Testis (tissue), 2 donors: ENCODE data around the gene INPP5F.

ENCODE experiments used
- POLR2A ChIP-seq: fragments of 450-650 bp; IDR thresholded peaks from one replicate; pipeline ENCODE4 v1.6.1; 2017; ENCODE audit warnings: antibody characterized with exemption, mild to moderate bottlenecking, moderate library complexity
- TF ChIP-seq, protein P1 (sequence below), 3 experiments: fragments of 450-650 bp in 2 of 3; fragments of 200-600 bp in 1 of 3; sonication (generic) in 1 of 3; IDR thresholded peaks; one replicate each; pipeline ENCODE4 v1.5.1; 2016 to 2019; ENCODE audit warnings: antibody characterized with exemption in 3 of 3, mild to moderate bottlenecking in 2 of 3, moderate library complexity in 1 of 3

DNA sequence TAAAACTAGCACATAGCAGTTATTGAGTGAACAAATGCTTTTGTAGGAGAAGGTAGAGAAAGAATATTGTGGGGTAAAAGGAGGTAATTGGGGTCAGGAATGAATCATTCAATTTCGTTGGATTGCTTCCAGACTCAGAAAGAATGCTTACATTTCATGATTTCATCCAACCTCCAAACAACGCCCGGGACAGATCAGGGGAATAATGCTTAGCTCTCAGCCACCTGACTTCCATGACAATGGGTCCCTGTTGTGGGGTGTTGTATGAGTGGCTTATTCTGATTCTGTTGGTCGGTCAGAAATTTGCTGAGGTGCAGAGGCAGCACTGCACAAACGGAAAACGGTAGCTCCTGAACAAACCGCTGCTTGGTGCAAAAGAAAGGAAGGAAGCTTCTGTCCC is 24.0 kb upstream of the INPP5F start:
- TF ChIP-seq, protein P1, sequence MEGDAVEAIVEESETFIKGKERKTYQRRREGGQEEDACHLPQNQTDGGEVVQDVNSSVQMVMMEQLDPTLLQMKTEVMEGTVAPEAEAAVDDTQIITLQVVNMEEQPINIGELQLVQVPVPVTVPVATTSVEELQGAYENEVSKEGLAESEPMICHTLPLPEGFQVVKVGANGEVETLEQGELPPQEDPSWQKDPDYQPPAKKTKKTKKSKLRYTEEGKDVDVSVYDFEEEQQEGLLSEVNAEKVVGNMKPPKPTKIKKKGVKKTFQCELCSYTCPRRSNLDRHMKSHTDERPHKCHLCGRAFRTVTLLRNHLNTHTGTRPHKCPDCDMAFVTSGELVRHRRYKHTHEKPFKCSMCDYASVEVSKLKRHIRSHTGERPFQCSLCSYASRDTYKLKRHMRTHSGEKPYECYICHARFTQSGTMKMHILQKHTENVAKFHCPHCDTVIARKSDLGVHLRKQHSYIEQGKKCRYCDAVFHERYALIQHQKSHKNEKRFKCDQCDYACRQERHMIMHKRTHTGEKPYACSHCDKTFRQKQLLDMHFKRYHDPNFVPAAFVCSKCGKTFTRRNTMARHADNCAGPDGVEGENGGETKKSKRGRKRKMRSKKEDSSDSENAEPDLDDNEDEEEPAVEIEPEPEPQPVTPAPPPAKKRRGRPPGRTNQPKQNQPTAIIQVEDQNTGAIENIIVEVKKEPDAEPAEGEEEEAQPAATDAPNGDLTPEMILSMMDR (IDR thresholded peaks at IDR 0.05) = no peak
- TF ChIP-seq POLR2A = no peak
